A549 (cell line): ENCODE measurements around the gene TMEM163.

Experiments
- JUN ChIP-seq, 2 experiments: fragments of >200 bp; sonication (Bioruptor Twin); formaldehyde crosslinking; IDR thresholded peaks; 2 replicates in 1 of 2; 3 replicates in 1 of 2; pipeline ENCODE4 v1.6.1; 2016 to 2017
- KDM5A ChIP-seq: fragments of 200-600 bp; sonication (generic); IDR thresholded peaks from 2 replicates; pipeline ENCODE4 v1.6.1; 2016; ENCODE audit warnings: antibody characterized with exemption, mild to moderate bottlenecking
- MAZ ChIP-seq: fragments of 150-350 bp; IDR thresholded peaks from 2 replicates; pipeline ENCODE4 v1.6.1; 2014; ENCODE audit warnings: antibody characterized with exemption, low read depth, low read length, borderline replicate concordance
- POLR2A ChIP-seq: IDR thresholded peaks from 2 replicates; pipeline ENCODE4 v1.6.1; 2012; ENCODE audit warnings: mild to moderate bottlenecking, low read length
- POLR2AphosphoS2 ChIP-seq: conservative IDR thresholded peaks from 2 replicates; pipeline ENCODE4 v1.6.1; 2012; ENCODE audit warnings: low read length, improper control_type of control experiment, inconsistent platforms
- RFX5 ChIP-seq: fragments of 450-650 bp; IDR thresholded peaks from 2 replicates; pipeline ENCODE4 v1.7.1; 2014; ENCODE audit warnings: antibody characterized with exemption, mild to moderate bottlenecking, moderate library complexity
- TF ChIP-seq, protein P1 (sequence below): fragments of >200 bp; sonication (Bioruptor Twin); formaldehyde crosslinking; IDR thresholded peaks from 3 replicates; pipeline ENCODE4 v1.5.1; 2016
- TF ChIP-seq, protein P2 (sequence below): fragments of 450-650 bp; IDR thresholded peaks from 2 replicates; pipeline ENCODE4 v1.6.1; 2014; ENCODE audit warnings: antibody characterized with exemption

DNA sequence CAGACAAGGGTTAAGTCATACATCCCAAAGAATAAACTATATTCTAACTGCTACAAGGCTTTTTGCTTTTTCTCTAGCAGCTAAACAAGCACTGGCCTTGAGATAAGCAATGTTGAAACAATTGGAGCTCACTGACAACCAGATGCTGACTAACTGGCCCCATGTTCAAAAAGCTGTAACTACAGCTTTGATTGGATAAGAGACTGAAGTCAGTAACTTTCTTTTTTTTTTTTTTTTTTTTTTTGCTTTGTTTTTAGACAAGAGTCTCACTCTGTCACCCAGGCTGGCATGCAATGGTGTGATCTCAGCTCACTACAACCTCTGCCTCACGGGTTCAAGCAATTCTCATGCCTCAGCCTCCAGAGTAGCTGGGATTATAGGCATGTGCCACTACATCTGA, 45.4 kb upstream of the TMEM163 start:
- TF ChIP-seq JUN (IDR thresholded peaks at IDR 0.05) (no peak), POLR2A (no peak), MAZ (no peak), KDM5A (no peak), RFX5 (no peak), POLR2AphosphoS2 (no peak)
- TF ChIP-seq, protein P1, sequence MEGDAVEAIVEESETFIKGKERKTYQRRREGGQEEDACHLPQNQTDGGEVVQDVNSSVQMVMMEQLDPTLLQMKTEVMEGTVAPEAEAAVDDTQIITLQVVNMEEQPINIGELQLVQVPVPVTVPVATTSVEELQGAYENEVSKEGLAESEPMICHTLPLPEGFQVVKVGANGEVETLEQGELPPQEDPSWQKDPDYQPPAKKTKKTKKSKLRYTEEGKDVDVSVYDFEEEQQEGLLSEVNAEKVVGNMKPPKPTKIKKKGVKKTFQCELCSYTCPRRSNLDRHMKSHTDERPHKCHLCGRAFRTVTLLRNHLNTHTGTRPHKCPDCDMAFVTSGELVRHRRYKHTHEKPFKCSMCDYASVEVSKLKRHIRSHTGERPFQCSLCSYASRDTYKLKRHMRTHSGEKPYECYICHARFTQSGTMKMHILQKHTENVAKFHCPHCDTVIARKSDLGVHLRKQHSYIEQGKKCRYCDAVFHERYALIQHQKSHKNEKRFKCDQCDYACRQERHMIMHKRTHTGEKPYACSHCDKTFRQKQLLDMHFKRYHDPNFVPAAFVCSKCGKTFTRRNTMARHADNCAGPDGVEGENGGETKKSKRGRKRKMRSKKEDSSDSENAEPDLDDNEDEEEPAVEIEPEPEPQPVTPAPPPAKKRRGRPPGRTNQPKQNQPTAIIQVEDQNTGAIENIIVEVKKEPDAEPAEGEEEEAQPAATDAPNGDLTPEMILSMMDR, result no peak
- TF ChIP-seq, protein P2, sequence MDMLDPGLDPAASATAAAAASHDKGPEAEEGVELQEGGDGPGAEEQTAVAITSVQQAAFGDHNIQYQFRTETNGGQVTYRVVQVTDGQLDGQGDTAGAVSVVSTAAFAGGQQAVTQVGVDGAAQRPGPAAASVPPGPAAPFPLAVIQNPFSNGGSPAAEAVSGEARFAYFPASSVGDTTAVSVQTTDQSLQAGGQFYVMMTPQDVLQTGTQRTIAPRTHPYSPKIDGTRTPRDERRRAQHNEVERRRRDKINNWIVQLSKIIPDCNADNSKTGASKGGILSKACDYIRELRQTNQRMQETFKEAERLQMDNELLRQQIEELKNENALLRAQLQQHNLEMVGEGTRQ, result no peak
